HL-60 (cell line): Measurements from ENCODE around the gene PRRX2.

Experiments
- DNase-seq, 2 experiments: peaks; one replicate each; pipeline ENCODE4 v3.0.0-alpha.2; 2010 to 2020; ENCODE audit warnings: low read depth in 1 of 2, low spot score in 1 of 2
- H3K27ac ChIP-seq: fragments of 250-450 bp; sonication (Bioruptor Pico); replicated peaks from 2 replicates; pipeline ENCODE4 v1.5.1; 2020; ENCODE audit warnings: mild to moderate bottlenecking, moderate library complexity
- H3K27me3 ChIP-seq: fragments of 250-450 bp; sonication (Bioruptor Pico); 2 replicates; pipeline ENCODE4 v1.5.1; 2021; ENCODE audit warnings: mild to moderate bottlenecking, moderate library complexity; ENCODE audit not compliant: insufficient read depth, poor library complexity, severe bottlenecking
- H3K4me3 ChIP-seq: replicated peaks from 2 replicates; pipeline ENCODE4 v1.5.1; 2011; ENCODE audit warnings: mild to moderate bottlenecking, control low read depth, low read length; ENCODE audit not compliant: insufficient read depth
- CTCF ChIP-seq: IDR thresholded peaks from one replicate; pipeline ENCODE4 v1.5.1; 2011; ENCODE audit warnings: low read length, control low read depth, inconsistent platforms; ENCODE audit not compliant: insufficient read depth
- GABPA ChIP-seq: IDR thresholded peaks from 2 replicates; pipeline ENCODE4 v1.6.1; 2012; ENCODE audit warnings: low read depth
- POLR2AphosphoS5 ChIP-seq: IDR thresholded peaks from 2 replicates; pipeline ENCODE4 v1.6.1; 2012; ENCODE audit warnings: low read depth
- REST ChIP-seq: IDR thresholded peaks from 2 replicates; pipeline ENCODE4 v1.6.1; 2012; ENCODE audit warnings: low read depth; ENCODE audit not compliant: insufficient replicate concordance
- SPI1 ChIP-seq: IDR thresholded peaks from 2 replicates; pipeline ENCODE4 v1.6.1; 2012; ENCODE audit warnings: low read depth, mild to moderate bottlenecking, borderline replicate concordance

PRRX2 gene

GRCh38 chr9:129708793-129709192, 43.3 kb downstream of the PRRX2 start:
- Histone ChIP-seq H3K4me3 (no peak overlapping the region), H3K27me3 (peaks cover 2% of the 10 kb centered on the region), H3K27ac (no peak overlapping the region)
- TF ChIP-seq CTCF = no peak
- no peak for TF ChIP-seq POLR2AphosphoS5
- TF ChIP-seq REST = no peak
- no peak for TF ChIP-seq SPI1
- TF ChIP-seq GABPA = no peak
- no peak for DNase-seq

- TF ChIP-seq REST = no peak
- TF ChIP-seq CTCF = no peak
- no peak for TF ChIP-seq GABPA
- no peak for TF ChIP-seq SPI1
- TF ChIP-seq POLR2AphosphoS5 = no peak
- Histone ChIP-seq H3K27me3 (peaks cover 2% of the 10 kb centered on the region), H3K27ac (no peak overlapping the region), H3K4me3 (no peak overlapping the region)
- no peak for DNase-seq
Observed at GRCh38 chr9:129709438-129710168, 44.2 kb downstream of the PRRX2 start.

GRCh38 chr9:129710169-129710453, 44.7 kb downstream of the PRRX2 start:
- Histone ChIP-seq H3K27me3 (peaks cover 2% of the 10 kb centered on the region), H3K27ac (no peak overlapping the region), H3K4me3 (no peak overlapping the region)
- TF ChIP-seq GABPA (no peak), CTCF (no peak), REST (no peak), POLR2AphosphoS5 (no peak)
- no peak for DNase-seq
